K562 (cell line): ENCODE measurements around the gene PLXNA2. TPM values are rescaled to one million over a fixed set of nuclear protein-coding genes. Genes with fewer than 3 reads are reported as not detected.

ENCODE experiments used
- ATAC-seq: fragments of 200-7000 bp; cut with Tn5 transposase; 3 replicates; pipeline ENCODE4 v1.9.1; 2020; ENCODE audit warnings: moderate library complexity
- BruUV-seq: library from RNA; stranded (reverse); fragments of 400-500 nt; replicated peaks from 2 replicates; lab custom pipeline; 2021; lab: Mats Ljungman, UMichigan
- CTCF ChIA-PET: fragments of 300-600 bp; formaldehyde crosslinking; extraction: SDS; loops from one replicate; lab custom pipeline; 2021; ENCODE audit warnings: low intra/inter-chr PET ratio; lab: Yijun Ruan, JAX
- POLR2A ChIA-PET: fragments of 300-600, 350-650 bp; sonication (Branson Sonifier 250); formaldehyde crosslinking; extraction: SDS; loops from one replicate; lab custom pipeline; 2021; ENCODE audit warnings: antibody characterized with exemption, inconsistent platforms; lab: Yijun Ruan, JAX
- DNase-seq, 4 experiments: peaks; one replicate each; pipeline versions ENCODE4 v3.0.0 to v3.0.0-alpha.2; 2011 to 2018; ENCODE audit warnings: low spot score in 3 of 4, mixed read lengths in 3 of 4; ENCODE audit errors: extremely low read depth in 1 of 4
- FAIRE-seq: peaks from 2 replicates; lab custom pipeline; 2011; peaks lifted over from hg19 to GRCh38; lab: Jason Lieb, UNC
- H2AFZ ChIP-seq: 2 replicates; pipeline ENCODE4 v1.6.0; 2011; ENCODE audit warnings: low read depth, low read length, control low read depth, inconsistent platforms
- H3K27ac ChIP-seq: fragments of 200-600 bp; 3 replicates; pipeline ENCODE4 v1.8.0; 2011; ENCODE audit warnings: low read depth, mild to moderate bottlenecking, control low read depth, inconsistent platforms, low read length, moderate library complexity, mixed read lengths; ENCODE audit errors: extremely low read depth
- H3K27me3 ChIP-seq, 2 experiments: fragments of 300-600 bp in 1 of 2; 2 replicates in 1 of 2; 3 replicates in 1 of 2; pipeline versions ENCODE4 v1.6.0 to v1.8.0; 2011; ENCODE audit warnings: inconsistent platforms in 2 of 2, low read length in 2 of 2, mild to moderate bottlenecking in 1 of 2, mixed read lengths in 1 of 2, moderate library complexity in 1 of 2; ENCODE audit not compliant: control insufficient read depth in 2 of 2, insufficient read depth in 2 of 2
- H3K36me3 ChIP-seq: fragments of 300-600 bp; 3 replicates; pipeline ENCODE4 v1.8.0; 2011; ENCODE audit warnings: mild to moderate bottlenecking, low read length, inconsistent platforms; ENCODE audit not compliant: control insufficient read depth, insufficient read depth
- H3K4me1 ChIP-seq, 2 experiments: fragments of 200-600 bp in 1 of 2; replicated peaks in 1 of 2; 2 replicates in 1 of 2; 3 replicates in 1 of 2; pipeline versions ENCODE4 v1.5.1 to v1.8.0; 2011; ENCODE audit warnings: inconsistent platforms in 2 of 2, low read length in 2 of 2, mild to moderate bottlenecking in 1 of 2, mixed read lengths in 1 of 2, moderate library complexity in 1 of 2; ENCODE audit not compliant: control insufficient read depth in 2 of 2, insufficient read depth in 2 of 2
- H3K4me2 ChIP-seq: 2 replicates; pipeline ENCODE4 v1.6.1; 2011; ENCODE audit warnings: low read length, control low read depth, inconsistent platforms, mixed read lengths; ENCODE audit not compliant: insufficient read depth
- H3K4me3 ChIP-seq: fragments of 200-600 bp; sonication (generic), shearing (Covaris generic); 2 replicates; pipeline ENCODE4 v1.5.1; 2016; ENCODE audit warnings: control low read depth, inconsistent platforms
- H3K79me2 ChIP-seq: fragments of 200-600 bp; 3 replicates; pipeline ENCODE4 v1.8.0; 2011; ENCODE audit warnings: low read length, inconsistent platforms; ENCODE audit not compliant: control insufficient read depth, insufficient read depth
- H3K9ac ChIP-seq, 2 experiments: 2 replicates each; pipeline versions ENCODE4 v1.6.0 to v1.6.1; 2011; ENCODE audit warnings: low read depth in 2 of 2, low read length in 2 of 2, control low read depth in 1 of 2, inconsistent platforms in 1 of 2, mild to moderate bottlenecking in 1 of 2, mixed read lengths in 1 of 2; ENCODE audit not compliant: insufficient read depth in 1 of 2
- H3K9me1 ChIP-seq: one replicate; pipeline ENCODE4 v1.6.0; 2011; ENCODE audit warnings: inconsistent platforms, mild to moderate bottlenecking, low read length, moderate library complexity; ENCODE audit not compliant: control insufficient read depth, insufficient read depth
- H3K9me3 ChIP-seq: replicated peaks from 2 replicates; pipeline ENCODE4 v1.5.1; 2011; ENCODE audit warnings: low read depth, low read length, inconsistent platforms; ENCODE audit not compliant: control insufficient read depth, insufficient read depth
- H4K20me1 ChIP-seq: replicated peaks from 2 replicates; pipeline ENCODE4 v1.6.1; 2011; ENCODE audit warnings: low read length, inconsistent platforms, mixed read lengths; ENCODE audit not compliant: control insufficient read depth, insufficient read depth
- BMI1 ChIP-seq: fragments of 150-350 bp; IDR thresholded peaks from 2 replicates; pipeline ENCODE4 v1.6.1; 2014; ENCODE audit warnings: low read length
- CEBPZ ChIP-seq: fragments of 150-350 bp; IDR thresholded peaks from 2 replicates; pipeline ENCODE4 v1.6.1; 2014; ENCODE audit warnings: low read depth, mild to moderate bottlenecking, low read length, borderline replicate concordance
- CREM ChIP-seq: IDR thresholded peaks from 2 replicates; pipeline ENCODE4 v1.6.1; 2014; ENCODE audit warnings: antibody characterized with exemption, low read depth
- CSDE1 ChIP-seq, 2 experiments: fragments of 450-650 bp; IDR thresholded peaks; 2 replicates each; pipeline ENCODE4 v1.6.1; 2016; ENCODE audit warnings: mild to moderate bottlenecking in 1 of 2
- FOXJ2 ChIP-seq: fragments of 200-800 bp; sonication (Bioruptor generic); IDR thresholded peaks from 2 replicates; pipeline ENCODE4 v1.6.1; 2016; ENCODE audit warnings: missing genetic modification characterization, missing compliant biosample characterization
- KLF16 ChIP-seq: IDR thresholded peaks from 2 replicates; pipeline ENCODE4 v1.6.1; 2016; ENCODE audit warnings: antibody characterized with exemption
- NEUROD1 ChIP-seq: fragments of 150-350 bp; IDR thresholded peaks from 2 replicates; pipeline ENCODE4 v1.6.1; 2014; ENCODE audit warnings: borderline replicate concordance, low read length, low read depth; ENCODE audit not compliant: partially characterized antibody
- RCOR1 ChIP-seq, 2 experiments: IDR thresholded peaks; 2 replicates each; pipeline ENCODE4 v1.6.1; 2012; ENCODE audit warnings: low read depth in 2 of 2, low read length in 2 of 2, borderline replicate concordance in 1 of 2, improper control_type of control experiment in 1 of 2
- TAF1 ChIP-seq: IDR thresholded peaks from 2 replicates; pipeline ENCODE4 v1.6.1; 2011; ENCODE audit warnings: mild to moderate bottlenecking, low read length, moderate library complexity; ENCODE audit not compliant: insufficient read depth, control insufficient read depth, severe bottlenecking; ENCODE audit errors: extremely low read depth
- TRIM28 ChIP-seq: fragments of 450-650 bp; IDR thresholded peaks from 2 replicates; pipeline ENCODE4 v1.6.1; 2017
- XRCC5 ChIP-seq: fragments of 200-400 bp; formaldehyde crosslinking; IDR thresholded peaks from 2 replicates; pipeline ENCODE4 v1.6.1; 2017; ENCODE audit warnings: low read depth, mild to moderate bottlenecking, low read length
- WGBS: fragments of 100-300 bp; shearing (Covaris generic); methylation state at CpG from one replicate; pipeline ENCODE4 v1.1.6; 2016; ENCODE audit warnings: low coverage, mixed read lengths; ENCODE audit not compliant: insufficient coverage; ENCODE audit errors: missing lambda C conversion rate; 5-methylcytosine and 5-hydroxymethylcytosine counted together
- in situ Hi-C: fragments of 300-500 bp; cut with MboI; formaldehyde crosslinking; loops from 4 replicates; pipeline ENCODE4 v1.15.0; 2018; ENCODE audit warnings: inconsistent platforms, mixed read lengths
- intact Hi-C: fragments of 100-400 bp; cut with micrococcal nuclease; formaldehyde crosslinking; loops from 2 replicates; pipeline ENCODE4 v1.14.2; 2022
- polyA plus RNA-seq, 8 experiments: library from polyadenylated mRNA; depleted of rRNA in 4 of 8; stranded (reverse) in 5 of 8; unstranded in 3 of 8; fragments of >200 nt; fragmentation: Nextera tagmentation in 2 of 8; fragmentation: Illumina TruSeq in 1 of 8; extraction: Ambion mirVana in 2 of 8; extraction: Trizol in 1 of 8; gene quantifications; 2 replicates each; pipeline versions ENCODE4 v1.2.1 to v1.2.3, GENCODE V29; 2011 to 2014; ENCODE audit warnings: inconsistent platforms in 1 of 8, missing spikeins in 1 of 8
- total RNA-seq, 7 experiments: library from RNA; depleted of rRNA in 6 of 7; stranded (reverse); fragments of >200 nt in 6 of 7; fragmentation: Illumina TruSeq in 2 of 7; extraction: Trizol in 2 of 7; gene quantifications; 2 replicates each; pipeline versions ENCODE4 v1.2.1 to v1.2.3, GENCODE V29; 2011 to 2021; ENCODE audit warnings: low replicate concordance in 1 of 7
- TF ChIP-seq, protein P1 (sequence below), 2 experiments: fragments of 450-650 bp; IDR thresholded peaks; 2 replicates each; pipeline ENCODE4 v1.6.1; 2016
- TF ChIP-seq, protein P2 (sequence below), 2 experiments: fragments of 450-650 bp; conservative IDR thresholded peaks; 2 replicates each; pipeline ENCODE4 v1.6.1; 2017; ENCODE audit warnings: mild to moderate bottlenecking in 2 of 2, moderate library complexity in 2 of 2

PLXNA2 gene
- total and polyA plus RNA-seq, 9 of the 15 experiments (the other 6 are each of a cell fraction or from before 2014, with no cell fraction given) = 0.01 to 1.3 (median 0.32) TPM

GRCh38 chr1:208093754-208094719, 150.1 kb downstream of the PLXNA2 start:
- ChIA-PET CTCF (interaction anchor here (0.6 to 2.8 kb wide), 5 partner anchors 72 to 637 kb away, joined by 3 to 18 read pairs (median 4); no protein-coding TSS in a partner anchor), POLR2A (interaction anchor here (0.6 to 0.8 kb wide), 2 partner anchors 11 to 110 kb away, joined by 3 read pairs; no protein-coding TSS in a partner anchor)
- Histone ChIP-seq H3K79me2 (no peaks in the 10 kb centered on the region), H3K4me3 (no peak overlapping the region), H3K4me2 (no peak overlapping the region), H4K20me1 (no peaks in the 10 kb centered on the region), H3K9me1 (no peaks in the 10 kb centered on the region), H3K9ac (no peak overlapping the region), H3K36me3 (no peaks in the 10 kb centered on the region), H3K27me3 (peaks cover 11 to 30% of the 10 kb centered on the region in 2 experiments; a peak in 4 of 5 replicates), H3K9me3 (no peaks in the 10 kb centered on the region), H3K4me1 (no peaks in the 10 kb centered on the region), H3K27ac (no peak overlapping the region), H2AFZ (no peak overlapping the region)
- DNase-seq = peak; percentile 83 to 93 (median 87)
- FAIRE-seq = peak; percentile 93
- 2% methylated on average over 4 of the region's 4 CpGs for WGBS
- peak; percentile 98 for ATAC-seq
- no TSS peak for BruUV-seq
- intact Hi-C loops = loop anchor here (1.0 kb wide), 2 partner anchors 58 to 73 kb away; no protein-coding TSS in a partner anchor
- in situ Hi-C loops = no loop called here
- TF ChIP-seq KLF16 = 0 out of 2 replicates have a peak, but pooled peaks have one; percentile 9
- peak; percentile 50; the same call in 1 of the 2 replicates for TF ChIP-seq XRCC5
- TF ChIP-seq TAF1 = no peak
- no peak for TF ChIP-seq CEBPZ
- TF ChIP-seq, protein P1, sequence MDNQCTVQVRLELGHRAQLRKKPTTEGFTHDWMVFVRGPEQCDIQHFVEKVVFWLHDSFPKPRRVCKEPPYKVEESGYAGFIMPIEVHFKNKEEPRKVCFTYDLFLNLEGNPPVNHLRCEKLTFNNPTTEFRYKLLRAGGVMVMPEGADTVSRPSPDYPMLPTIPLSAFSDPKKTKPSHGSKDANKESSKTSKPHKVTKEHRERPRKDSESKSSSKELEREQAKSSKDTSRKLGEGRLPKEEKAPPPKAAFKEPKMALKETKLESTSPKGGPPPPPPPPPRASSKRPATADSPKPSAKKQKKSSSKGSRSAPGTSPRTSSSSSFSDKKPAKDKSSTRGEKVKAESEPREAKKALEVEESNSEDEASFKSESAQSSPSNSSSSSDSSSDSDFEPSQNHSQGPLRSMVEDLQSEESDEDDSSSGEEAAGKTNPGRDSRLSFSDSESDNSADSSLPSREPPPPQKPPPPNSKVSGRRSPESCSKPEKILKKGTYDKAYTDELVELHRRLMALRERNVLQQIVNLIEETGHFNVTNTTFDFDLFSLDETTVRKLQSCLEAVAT (IDR thresholded peaks at IDR 0.05) = 0 out of 4 replicates have a peak, but pooled peaks of 1 of the 2 experiments have one; percentile 24
- TF ChIP-seq NEUROD1 = peak; percentile 33
- TF ChIP-seq BMI1 = peak; percentile 88
- TF ChIP-seq CREM = peak; percentile 51; the same call in 1 of the 2 replicates
- TF ChIP-seq FOXJ2 = peak; percentile 90
- TF ChIP-seq CSDE1 (IDR thresholded peaks at IDR 0.05) = peak in 1 of 2 experiments; percentile 84; a peak in 2 of 4 replicates
- peak; percentile 56 to 98 for TF ChIP-seq RCOR1 (IDR thresholded peaks at IDR 0.05; ENCODE audit: borderline replicate concordance in 1 of 2, low read depth in 2 of 2, low read length in 2 of 2)
- TF ChIP-seq, protein P2, sequence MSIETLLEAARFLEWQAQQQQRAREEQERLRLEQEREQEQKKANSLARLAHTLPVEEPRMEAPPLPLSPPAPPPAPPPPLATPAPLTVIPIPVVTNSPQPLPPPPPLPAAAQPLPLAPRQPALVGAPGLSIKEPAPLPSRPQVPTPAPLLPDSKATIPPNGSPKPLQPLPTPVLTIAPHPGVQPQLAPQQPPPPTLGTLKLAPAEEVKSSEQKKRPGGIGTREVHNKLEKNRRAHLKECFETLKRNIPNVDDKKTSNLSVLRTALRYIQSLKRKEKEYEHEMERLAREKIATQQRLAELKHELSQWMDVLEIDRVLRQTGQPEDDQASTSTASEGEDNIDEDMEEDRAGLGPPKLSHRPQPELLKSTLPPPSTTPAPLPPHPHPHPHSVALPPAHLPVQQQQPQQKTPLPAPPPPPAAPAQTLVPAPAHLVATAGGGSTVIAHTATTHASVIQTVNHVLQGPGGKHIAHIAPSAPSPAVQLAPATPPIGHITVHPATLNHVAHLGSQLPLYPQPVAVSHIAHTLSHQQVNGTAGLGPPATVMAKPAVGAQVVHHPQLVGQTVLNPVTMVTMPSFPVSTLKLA (conservative IDR thresholded peaks at IDR 0.05) = no peak
- no peak for TF ChIP-seq TRIM28
